B cell (primary cell): ENCODE data around the gene CD300LG. TPM values are rescaled to one million over a fixed set of nuclear protein-coding genes. Genes with fewer than 3 reads are reported as not detected.

Experiments
- ATAC-seq: fragments of 200-7000 bp; cut with Tn5 transposase; one replicate; pipeline ENCODE4 v1.10.0; 2021; ENCODE audit warnings: low read depth, mild to moderate bottlenecking, moderate number of reproducible peaks, moderate library complexity
- CTCF ChIA-PET: fragments of 350-600 bp; sonication (Branson Sonifier 250); formaldehyde crosslinking; loops from one replicate; lab custom pipeline; 2021; ENCODE audit warnings: antibody characterized with exemption, inconsistent platforms; lab: Charles Lee
- POLR2A ChIA-PET: fragments of 350-600 bp; sonication (Branson Sonifier 250); formaldehyde crosslinking; loops from one replicate; lab custom pipeline; 2021; ENCODE audit warnings: antibody characterized with exemption; lab: Charles Lee
- DNase-seq: peaks from one replicate; pipeline ENCODE4 v3.0.0; 2013
- H2AFZ ChIP-seq: 2 replicates; pipeline ENCODE4 v1.6.1; 2012; ENCODE audit warnings: mild to moderate bottlenecking, low read depth, low read length; ENCODE audit not compliant: insufficient read depth, poor library complexity, severe bottlenecking
- H3K27ac ChIP-seq, 2 donors: 1 replicate in 1 of 2; 2 replicates in 1 of 2; pipeline ENCODE4 v1.5.1; 2012 to 2013; ENCODE audit warnings: low read length in 2 of 2, mild to moderate bottlenecking in 2 of 2, moderate library complexity in 1 of 2
- H3K27me3 ChIP-seq, 4 experiments: fragments of 200-600 bp in 1 of 4; sonication (generic) in 1 of 4; replicated peaks in 1 of 4; 1 replicate in 2 of 4; 2 replicates in 2 of 4; pipeline versions ENCODE4 v1.6.1 to v1.7.0; 2013 to 2016; ENCODE audit warnings: low read length in 3 of 4, mild to moderate bottlenecking in 2 of 4, mixed read lengths in 1 of 4, moderate library complexity in 1 of 4; ENCODE audit not compliant: insufficient read depth in 4 of 4, control insufficient read depth in 3 of 4; ENCODE audit errors: control extremely low read depth in 1 of 4
- H3K36me3 ChIP-seq, 2 experiments: replicated peaks in 1 of 2; 1 replicate in 1 of 2; 2 replicates in 1 of 2; pipeline versions ENCODE4 v1.6.1 to v1.7.1; 2013; ENCODE audit warnings: low read length in 1 of 2; ENCODE audit not compliant: insufficient read depth in 2 of 2, control insufficient read depth in 1 of 2; ENCODE audit errors: control extremely low read depth in 1 of 2, extremely low read depth in 1 of 2
- H3K4me1 ChIP-seq, 2 donors: fragments of 200-600 bp in 1 of 2; sonication (generic) in 1 of 2; 1 replicate in 1 of 2; 2 replicates in 1 of 2; pipeline versions ENCODE4 v1.5.1 to v1.6.1; 2013 to 2017; ENCODE audit warnings: low read length in 2 of 2; ENCODE audit not compliant: control insufficient read depth in 2 of 2, insufficient read depth in 2 of 2
- H3K4me2 ChIP-seq: replicated peaks from 2 replicates; pipeline ENCODE3; 2012; ENCODE audit warnings: mild to moderate bottlenecking, low read depth, low read length; ENCODE audit not compliant: poor library complexity, severe bottlenecking
- H3K4me3 ChIP-seq, 5 experiments: fragments of 200-600 bp in 1 of 5; sonication (generic) in 1 of 5; 1 replicate in 3 of 5; 2 replicates in 2 of 5; pipeline versions ENCODE4 v1.5.1 to v1.7.0; 2011 to 2016; ENCODE audit warnings: low read length in 4 of 5, mild to moderate bottlenecking in 4 of 5, low read depth in 2 of 5, control low read depth in 1 of 5, moderate library complexity in 1 of 5; ENCODE audit not compliant: insufficient read depth in 1 of 5; ENCODE audit errors: control extremely low read depth in 1 of 5, extremely low read depth in 1 of 5
- H3K79me2 ChIP-seq: fragments of 200-600 bp; sonication (generic); one replicate; pipeline ENCODE4 v1.6.0; 2016; ENCODE audit warnings: low read length; ENCODE audit not compliant: control insufficient read depth, insufficient read depth
- H3K9ac ChIP-seq: fragments of 200-600 bp; sonication (generic); 2 replicates; pipeline ENCODE4 v1.6.1; 2017; ENCODE audit warnings: mild to moderate bottlenecking, low read length, moderate library complexity
- H3K9me3 ChIP-seq, 3 donors: one replicate each; pipeline versions ENCODE4 v1.6.1 to v1.7.1; 2013; ENCODE audit warnings: low read length in 2 of 3; ENCODE audit not compliant: control insufficient read depth in 2 of 3, insufficient read depth in 1 of 3; ENCODE audit errors: control extremely low read depth in 1 of 3
- H4K20me1 ChIP-seq: 2 replicates; pipeline ENCODE4 v1.6.0; 2012; ENCODE audit warnings: mild to moderate bottlenecking, low read length; ENCODE audit not compliant: insufficient read depth, control insufficient read depth, poor library complexity, severe bottlenecking
- H3K27ac Mint-ChIP-seq: one replicate; pipeline ENCODE4 v1.8.0; 2021; ENCODE audit warnings: mixed read lengths
- H3K27me3 Mint-ChIP-seq: one replicate; pipeline ENCODE4 v1.8.0; 2021; ENCODE audit warnings: mixed read lengths
- H3K4me1 Mint-ChIP-seq: one replicate; pipeline ENCODE4 v1.8.0; 2021; ENCODE audit warnings: mixed read lengths
- H3K4me3 Mint-ChIP-seq: one replicate; pipeline ENCODE4 v1.8.0; 2021; ENCODE audit warnings: mixed read lengths
- H3K9me3 Mint-ChIP-seq: one replicate; pipeline ENCODE4 v1.8.0; 2022; ENCODE audit warnings: mixed read lengths; ENCODE audit not compliant: insufficient read depth
- EZH2 ChIP-seq: IDR thresholded peaks from 2 replicates; pipeline ENCODE4 v1.6.1; 2012; ENCODE audit warnings: borderline replicate concordance, low read depth, mild to moderate bottlenecking, moderate library complexity, low read length; ENCODE audit not compliant: insufficient read depth, poor library complexity, severe bottlenecking
- WGBS: methylation state at CpG from one replicate; pipeline ENCODE4 v1.1.5; 2013; ENCODE audit warnings: missing lambda C conversion rate; ENCODE audit not compliant: insufficient coverage; 5-methylcytosine and 5-hydroxymethylcytosine counted together
- intact Hi-C: fragments of 100-400 bp; cut with micrococcal nuclease; formaldehyde crosslinking; loops from one replicate; pipeline ENCODE4 v1.10.0; 2022
- polyA plus RNA-seq: library from polyadenylated mRNA; depleted of rRNA; stranded (reverse); fragments of >200 nt; gene quantifications from 2 replicates; pipeline ENCODE4 v1.2.3, GENCODE V29; 2012
- total RNA-seq, 2 donors: library from RNA; stranded (reverse); fragments of 120-200 nt in 1 of 2; gene quantifications; 1 replicate in 1 of 2; 2 replicates in 1 of 2; pipeline versions ENCODE4 v1.2.3 to v1.2.4, GENCODE V29; 2013 to 2022
- TF ChIP-seq, protein P1 (sequence below): fragments of 200-600 bp; IDR thresholded peaks from one replicate; pipeline ENCODE4 v1.8.0; 2022; ENCODE audit warnings: antibody characterized with exemption, mild to moderate bottlenecking

Gene CD300LG
- total and polyA plus RNA-seq, 2 donors (not counting 1 experiment from before 2014, with no cell fraction given) = not detected

DNA sequence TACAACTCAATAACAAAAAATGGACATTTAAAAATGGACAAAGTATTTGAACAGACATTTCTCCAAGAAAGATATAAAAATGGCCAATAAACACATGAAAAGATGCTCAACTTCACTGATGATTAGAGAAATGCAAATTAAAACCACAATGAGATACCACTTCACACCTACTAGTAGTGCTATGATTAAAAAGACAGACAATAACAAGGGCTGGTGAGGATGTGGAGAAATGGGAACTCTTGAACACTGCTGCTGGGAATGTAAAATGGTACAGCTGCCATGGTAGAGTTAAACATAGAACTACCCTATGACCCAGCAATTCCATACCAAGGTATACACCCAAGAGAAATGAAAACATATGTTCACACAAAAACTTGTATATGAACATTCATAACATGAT, 41.9 kb upstream of the CD300LG start:
- no peak overlapping the region for H3K4me3 ChIP-seq
- intact Hi-C loops = no loop called here
- H3K9me3 Mint-ChIP-seq = peaks cover 2% of the 10 kb centered on the region
- no peak overlapping the region for H3K9ac ChIP-seq
- no peak overlapping the region for H3K4me3 Mint-ChIP-seq
- no peak for ATAC-seq
- peaks cover 0 to 8% (median 5%) of the 10 kb centered on the region in 4 experiments for H3K27me3 ChIP-seq
- H2AFZ ChIP-seq = no peak overlapping the region
- DNase-seq = no peak
- ChIA-PET POLR2A (no interaction called here), CTCF (no interaction called here)
- no peak overlapping the region for H3K4me2 ChIP-seq
- H3K36me3 ChIP-seq = no peaks in the 10 kb centered on the region
- H3K4me1 ChIP-seq = no peaks in the 10 kb centered on the region
- no peaks in the 10 kb centered on the region for H3K79me2 ChIP-seq
- H4K20me1 ChIP-seq = no peaks in the 10 kb centered on the region
- H3K9me3 ChIP-seq = peaks cover 0 to 5% (median 2%) of the 10 kb centered on the region in 3 donors
- no peak overlapping the region for H3K27ac Mint-ChIP-seq
- H3K4me1 Mint-ChIP-seq = no peaks in the 10 kb centered on the region
- TF ChIP-seq EZH2 = no peak
- TF ChIP-seq, protein P1, sequence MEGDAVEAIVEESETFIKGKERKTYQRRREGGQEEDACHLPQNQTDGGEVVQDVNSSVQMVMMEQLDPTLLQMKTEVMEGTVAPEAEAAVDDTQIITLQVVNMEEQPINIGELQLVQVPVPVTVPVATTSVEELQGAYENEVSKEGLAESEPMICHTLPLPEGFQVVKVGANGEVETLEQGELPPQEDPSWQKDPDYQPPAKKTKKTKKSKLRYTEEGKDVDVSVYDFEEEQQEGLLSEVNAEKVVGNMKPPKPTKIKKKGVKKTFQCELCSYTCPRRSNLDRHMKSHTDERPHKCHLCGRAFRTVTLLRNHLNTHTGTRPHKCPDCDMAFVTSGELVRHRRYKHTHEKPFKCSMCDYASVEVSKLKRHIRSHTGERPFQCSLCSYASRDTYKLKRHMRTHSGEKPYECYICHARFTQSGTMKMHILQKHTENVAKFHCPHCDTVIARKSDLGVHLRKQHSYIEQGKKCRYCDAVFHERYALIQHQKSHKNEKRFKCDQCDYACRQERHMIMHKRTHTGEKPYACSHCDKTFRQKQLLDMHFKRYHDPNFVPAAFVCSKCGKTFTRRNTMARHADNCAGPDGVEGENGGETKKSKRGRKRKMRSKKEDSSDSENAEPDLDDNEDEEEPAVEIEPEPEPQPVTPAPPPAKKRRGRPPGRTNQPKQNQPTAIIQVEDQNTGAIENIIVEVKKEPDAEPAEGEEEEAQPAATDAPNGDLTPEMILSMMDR = no peak
- H3K27ac ChIP-seq = no peak overlapping the region
- peaks cover 36% of the 10 kb centered on the region for H3K27me3 Mint-ChIP-seq

DNA sequence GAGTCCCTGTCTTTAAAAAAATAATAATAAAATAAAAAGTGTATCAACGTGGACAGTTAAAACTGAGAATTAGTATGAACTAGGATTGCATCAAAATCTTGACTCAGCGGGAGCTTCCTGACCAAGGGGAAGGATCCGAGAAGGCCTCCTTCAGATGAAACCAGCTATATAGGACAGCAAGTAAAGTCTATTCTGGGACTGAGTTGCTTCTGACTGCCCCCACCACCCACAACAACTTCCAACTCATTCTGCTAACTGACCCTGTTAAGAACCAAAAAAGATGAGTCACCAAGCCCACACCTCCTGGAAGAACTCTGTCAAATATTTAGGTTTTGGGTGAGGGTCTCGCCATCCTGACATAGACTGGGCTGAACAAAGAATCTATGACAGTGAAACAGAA, 38.9 kb upstream of the CD300LG start:
- ATAC-seq = no peak
- TF ChIP-seq, protein P1 = no peak
- TF ChIP-seq EZH2 = no peak
- Histone ChIP-seq H3K9me3 (peaks cover 0 to 5% (median 2%) of the 10 kb centered on the region in 3 donors), H3K27ac (no peak overlapping the region), H3K36me3 (no peaks in the 10 kb centered on the region), H3K79me2 (no peaks in the 10 kb centered on the region), H3K4me1 (no peaks in the 10 kb centered on the region), H4K20me1 (no peaks in the 10 kb centered on the region), H2AFZ (no peak overlapping the region), H3K9ac (no peak overlapping the region), H3K4me2 (no peak overlapping the region), H3K27me3 (peaks cover 0 to 3% (median 1%) of the 10 kb centered on the region in 4 experiments), H3K4me3 (no peak overlapping the region)
- DNase-seq = no peak
- Mint-ChIP-seq H3K9me3 (peaks cover 2% of the 10 kb centered on the region), H3K4me3 (no peak overlapping the region), H3K27ac (no peak overlapping the region), H3K27me3 (peaks cover 37% of the 10 kb centered on the region), H3K4me1 (no peaks in the 10 kb centered on the region)
- no CpG with 5 or more reads among the region's 4 CpGs for WGBS
- ChIA-PET CTCF (no interaction called here), POLR2A (no interaction called here)
- intact Hi-C loops = no loop called here
